ENCODE results near the gene UGP2. TPM values are rescaled to one million over a fixed set of nuclear protein-coding genes. Genes with fewer than 3 reads are reported as not detected.
"Not testable (repeated sequence)": the region's sequence is repeated elsewhere in the genome, so short reads cannot be mapped to it uniquely, and the experiment has no call there.

UGP2 gene
- total RNA-seq, 1 donor from 2014 or later, result 145 TPM

- Histone ChIP-seq H3K27ac (no peak overlapping the region), H3K36me3 (no peaks in the 10 kb centered on the region), H3K9me3 (no peaks in the 10 kb centered on the region), H3K4me1 (peaks cover 61% of the 10 kb centered on the region), H3K4me3 (no peak overlapping the region), H3K27me3 (no peaks in the 10 kb centered on the region)
- DNase-seq (no peak), ATAC-seq (no peak)
- intact Hi-C loops (cut with DNase I), result no loop called here
- TF ChIP-seq CTCF (IDR thresholded peaks at IDR 0.05), result no peak
These were observed 2.9 kb downstream of the UGP2 start for GRCh38 chr2:63844616-63845015.

DNA sequence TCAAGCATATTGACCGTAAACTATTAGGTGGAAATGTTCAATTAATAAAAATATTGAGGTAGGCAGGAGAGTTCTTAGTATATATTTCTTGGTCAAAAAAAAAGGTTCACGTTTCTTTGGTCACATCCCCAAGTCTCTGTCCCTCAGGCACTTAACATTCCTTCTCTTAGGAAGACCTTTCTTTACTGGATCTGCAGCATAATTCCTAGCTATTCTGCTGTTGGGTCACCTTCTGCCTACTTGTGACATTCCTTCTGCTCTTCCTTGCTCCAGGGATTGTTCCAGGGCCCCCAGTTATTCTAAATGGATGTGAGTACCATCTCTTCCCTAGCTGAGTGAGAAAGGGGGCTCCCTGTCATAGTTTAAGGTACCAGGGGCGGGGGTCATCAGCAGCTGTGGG is 4.2 kb downstream of the UGP2 start:
- ATAC-seq (no peak), DNase-seq (no peak)
- intact Hi-C loops (cut with DNase I), result no loop called here
- H3K27me3 ChIP-seq, result no peaks in the 10 kb centered on the region
- no peak overlapping the region for H3K4me3 ChIP-seq
- peaks cover 62% of the 10 kb centered on the region for H3K4me1 ChIP-seq
- H3K36me3 ChIP-seq, result no peaks in the 10 kb centered on the region
- no peaks in the 10 kb centered on the region for H3K9me3 ChIP-seq
- H3K27ac ChIP-seq, result no peak overlapping the region
- TF ChIP-seq CTCF (IDR thresholded peaks at IDR 0.05), result no peak

GRCh38 chr2:63846487-63846886 is 4.8 kb downstream of the UGP2 start:
- peaks cover 62% of the 10 kb centered on the region for H3K4me1 ChIP-seq
- no peak overlapping the region for H3K27ac ChIP-seq
- intact Hi-C loops (cut with DNase I), result no loop called here

GRCh38 chr2:63847571-63847970 is 5.9 kb downstream of the UGP2 start:
- H3K36me3 ChIP-seq; H3K9me3 ChIP-seq; H3K4me3 ChIP-seq; ATAC-seq; intact Hi-C loops (cut with DNase I); H3K27ac ChIP-seq; DNase-seq; H3K27me3 ChIP-seq: not testable (repeated sequence)
- H3K4me1 ChIP-seq, result peaks cover 60% of the 10 kb centered on the region

More at GRCh38 chr2:63846487-63846886, 4.8 kb downstream of the UGP2 start:
- no peak for ATAC-seq
- Histone ChIP-seq H3K36me3 (no peaks in the 10 kb centered on the region), H3K9me3 (no peaks in the 10 kb centered on the region), H3K27me3 (no peaks in the 10 kb centered on the region), H3K4me3 (no peak overlapping the region)
- TF ChIP-seq CTCF (IDR thresholded peaks at IDR 0.05), result no peak
- no peak for DNase-seq

DNA sequence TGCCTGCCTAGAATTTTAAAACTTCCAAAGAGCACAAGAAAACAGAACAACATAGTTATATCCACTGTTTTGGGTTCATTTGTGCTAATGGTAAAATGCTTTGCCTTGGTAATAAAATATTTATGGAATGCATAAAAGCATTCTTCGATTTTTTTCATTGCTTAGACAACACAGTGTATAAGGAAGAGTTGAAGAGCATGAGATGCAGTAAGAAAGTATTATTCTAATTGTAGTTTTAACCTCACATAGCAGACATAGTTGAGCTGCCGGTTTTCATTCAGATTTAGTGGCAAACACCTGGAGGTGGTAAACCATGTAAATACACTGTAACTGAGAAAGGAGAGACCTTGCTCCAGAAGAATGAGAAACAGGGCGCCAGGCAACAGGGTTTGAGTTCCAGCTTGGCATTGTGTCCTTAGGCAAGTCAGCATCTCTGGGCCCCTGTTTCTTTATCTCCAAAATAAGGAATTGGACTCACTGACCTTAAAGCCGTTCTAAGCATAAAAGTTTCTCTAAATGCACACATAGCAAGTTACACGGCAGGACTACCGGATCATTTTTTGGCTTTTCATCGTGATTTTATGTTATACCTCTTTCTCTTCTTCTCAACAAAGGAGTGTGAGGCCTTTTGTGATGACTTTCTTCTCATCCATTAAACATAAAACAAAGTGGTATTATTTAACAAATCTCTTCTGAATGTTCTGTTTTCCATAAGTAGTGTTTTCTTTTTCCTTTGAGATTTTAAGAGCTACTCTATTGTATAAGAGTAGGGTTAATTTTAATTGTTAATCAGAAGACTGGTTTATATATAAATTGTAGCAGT is 7.9 kb downstream of the UGP2 start:
- H3K4me1 ChIP-seq, result peaks cover 52% of the 10 kb centered on the region
- no peaks in the 10 kb centered on the region for H3K9me3 ChIP-seq
- no peak for DNase-seq
- TF ChIP-seq CTCF (IDR thresholded peaks at IDR 0.05), result no peak
- H3K27me3 ChIP-seq, result no peaks in the 10 kb centered on the region
- intact Hi-C loops (cut with DNase I), result loop anchor here (10.0 kb wide), 1 partner anchor 155 kb away; no protein-coding TSS in a partner anchor
- ATAC-seq, result no peak
- H3K27ac ChIP-seq, result no peak overlapping the region
- H3K36me3 ChIP-seq, result no peaks in the 10 kb centered on the region
- no peak overlapping the region for H3K4me3 ChIP-seq

DNA sequence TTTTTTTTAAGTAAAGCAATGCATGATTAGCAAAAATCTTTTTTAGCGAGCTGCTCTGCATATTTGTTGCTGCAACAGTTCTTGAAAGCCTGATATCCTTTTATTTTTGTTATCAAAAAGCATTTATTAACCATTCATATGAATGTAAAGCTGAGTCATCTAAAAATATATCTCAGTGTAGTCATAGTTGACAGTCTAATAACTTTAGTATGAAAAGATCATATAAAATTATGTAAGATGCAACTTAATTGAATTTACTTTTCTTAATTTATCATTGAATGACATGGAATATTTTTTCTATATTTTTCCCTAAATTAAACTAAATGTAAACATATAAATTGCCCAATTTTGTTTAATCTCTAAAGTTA is 8.5 kb downstream of the UGP2 start:
- Histone ChIP-seq H3K4me3 (no peak overlapping the region), H3K36me3 (no peaks in the 10 kb centered on the region), H3K9me3 (no peaks in the 10 kb centered on the region), H3K27ac (no peak overlapping the region), H3K4me1 (peaks cover 52% of the 10 kb centered on the region), H3K27me3 (no peaks in the 10 kb centered on the region)
- intact Hi-C loops (cut with DNase I), result loop anchor here (10.0 kb wide), 1 partner anchor 155 kb away; no protein-coding TSS in a partner anchor
- ATAC-seq (no peak), DNase-seq (no peak)
- no peak for TF ChIP-seq CTCF (IDR thresholded peaks at IDR 0.05)
